HuH-7.5 (cell line): Measurements from ENCODE around the gene OR4D9.

ENCODE experiments used
- DNase-seq: peaks from one replicate; pipeline ENCODE4 v3.0.0; 2011; ENCODE audit warnings: low spot score

OR4D9 gene

GRCh38 chr11:59550842-59551658 lies 39.7 kb downstream of the OR4D9 start:
- DNase-seq: no peak

GRCh38 chr11:59551659-59552521 lies 40.6 kb downstream of the OR4D9 start:
- peak; percentile 54 for DNase-seq

GRCh38 chr11:59552844-59553243 lies 41.5 kb downstream of the OR4D9 start:
- DNase-seq: no peak

GRCh38 chr11:59553323-59553722 lies 42.0 kb downstream of the OR4D9 start:
- DNase-seq: no peak

- DNase-seq: peak; percentile 49
Observed at GRCh38 chr11:59555601-59556114, 44.3 kb downstream of the OR4D9 start.

GRCh38 chr11:59556115-59556916 lies 45.0 kb downstream of the OR4D9 start:
- DNase-seq: peak; percentile 69

GRCh38 chr11:59556917-59557348 lies 45.6 kb downstream of the OR4D9 start:
- no peak for DNase-seq

GRCh38 chr11:59558270-59558643 lies 46.9 kb downstream of the OR4D9 start:
- no peak for DNase-seq

GRCh38 chr11:59559886-59560285 lies 48.5 kb downstream of the OR4D9 start:
- DNase-seq: peak; percentile 65

GRCh38 chr11:59560290-59560701 lies 49.0 kb downstream of the OR4D9 start:
- peak; percentile 79 for DNase-seq

- DNase-seq: peak; percentile 97
Observed at GRCh38 chr11:59560702-59561473, 49.5 kb downstream of the OR4D9 start.

- DNase-seq: no peak
Observed at GRCh38 chr11:59562292-59562691, 51.0 kb downstream of the OR4D9 start.
